Liver (tissue), 9 donors: ENCODE data around the gene SAFB. TPM values are rescaled to one million over a fixed set of nuclear protein-coding genes. Genes with fewer than 3 reads are reported as not detected.

Source experiments
- DNase-seq: peaks from one replicate; pipeline ENCODE4 v3.0.0-alpha.2; 2017; ENCODE audit warnings: low spot score
- H3K27ac ChIP-seq, 2 donors: one replicate each; pipeline ENCODE4 v1.7.0; 2013; ENCODE audit warnings: inconsistent platforms in 2 of 2, low read length in 2 of 2, control low read depth in 1 of 2, low read depth in 1 of 2, mild to moderate bottlenecking in 1 of 2
- H3K27me3 ChIP-seq, 4 donors: one replicate each; pipeline versions ENCODE4 v1.6.1 to v1.7.0; 2013; ENCODE audit warnings: low read length in 3 of 4, inconsistent platforms in 1 of 4, mild to moderate bottlenecking in 1 of 4, moderate library complexity in 1 of 4; ENCODE audit not compliant: control insufficient read depth in 4 of 4, insufficient read depth in 4 of 4
- H3K36me3 ChIP-seq, 4 donors: one replicate each; pipeline versions ENCODE4 v1.6.1 to v1.7.0; 2013; ENCODE audit warnings: low read length in 3 of 4, mild to moderate bottlenecking in 3 of 4, low read depth in 1 of 4, moderate library complexity in 1 of 4; ENCODE audit not compliant: control insufficient read depth in 4 of 4, insufficient read depth in 3 of 4
- H3K4me1 ChIP-seq, 4 donors: one replicate each; pipeline versions ENCODE4 v1.6.1 to v1.7.0; 2013; ENCODE audit warnings: low read length in 3 of 4, mild to moderate bottlenecking in 3 of 4, moderate library complexity in 1 of 4; ENCODE audit not compliant: control insufficient read depth in 4 of 4, insufficient read depth in 4 of 4
- H3K4me3 ChIP-seq, 3 donors: one replicate each; pipeline versions ENCODE4 v1.6.1 to v1.7.0; 2013; ENCODE audit warnings: low read length in 3 of 3, control low read depth in 1 of 3, low read depth in 1 of 3, mild to moderate bottlenecking in 1 of 3
- H3K9ac ChIP-seq, 2 donors: one replicate each; pipeline ENCODE4 v1.7.0; 2013; ENCODE audit warnings: low read length in 2 of 2, mild to moderate bottlenecking in 2 of 2, moderate library complexity in 2 of 2, control low read depth in 1 of 2, low read depth in 1 of 2
- H3K9me3 ChIP-seq, 4 donors: one replicate each; pipeline versions ENCODE4 v1.6.1 to v1.7.0; 2013; ENCODE audit warnings: low read length in 3 of 4; ENCODE audit not compliant: control insufficient read depth in 4 of 4
- ATF3 ChIP-seq: IDR thresholded peaks from 2 replicates; pipeline ENCODE4 v1.6.1; 2016; ENCODE audit warnings: antibody characterized with exemption
- CTCF ChIP-seq: fragments of 150-350 bp; IDR thresholded peaks from 2 replicates; pipeline ENCODE4 v1.5.1; 2017; ENCODE audit warnings: improper control_type of control experiment, low read depth, low read length; ENCODE audit not compliant: missing input control
- EGR1 ChIP-seq, 2 donors: IDR thresholded peaks; 2 replicates each; pipeline ENCODE4 v1.6.1; 2016 to 2018; ENCODE audit warnings: antibody characterized with exemption in 2 of 2, low read depth in 2 of 2
- FOXA1 ChIP-seq: IDR thresholded peaks from 2 replicates; pipeline ENCODE4 v1.6.1; 2016; ENCODE audit warnings: antibody characterized with exemption
- FOXA2 ChIP-seq: IDR thresholded peaks from 2 replicates; pipeline ENCODE4 v1.6.1; 2016; ENCODE audit warnings: antibody characterized with exemption
- GABPA ChIP-seq, 2 donors: IDR thresholded peaks in 1 of 2; conservative IDR thresholded peaks in 1 of 2; 2 replicates each; pipeline ENCODE4 v1.6.1; 2016; ENCODE audit warnings: antibody characterized with exemption in 2 of 2, mild to moderate bottlenecking in 1 of 2, moderate library complexity in 1 of 2
- HNF4A ChIP-seq, 2 donors: conservative IDR thresholded peaks; 2 replicates each; pipeline ENCODE4 v1.6.1; 2016; ENCODE audit warnings: antibody characterized with exemption in 2 of 2, mild to moderate bottlenecking in 2 of 2
- HNF4G ChIP-seq: IDR thresholded peaks from 2 replicates; pipeline ENCODE4 v1.6.1; 2016; ENCODE audit warnings: antibody characterized with exemption
- JUND ChIP-seq, 2 donors: IDR thresholded peaks; 2 replicates each; pipeline ENCODE4 v1.6.1; 2016; ENCODE audit warnings: antibody characterized with exemption in 2 of 2
- MAX ChIP-seq: IDR thresholded peaks from 2 replicates; pipeline ENCODE4 v1.6.1; 2016; ENCODE audit warnings: antibody characterized with exemption
- NR2F2 ChIP-seq: IDR thresholded peaks from 2 replicates; pipeline ENCODE4 v1.6.1; 2016; ENCODE audit warnings: antibody characterized with exemption
- RAD21 ChIP-seq, 2 donors: IDR thresholded peaks; 2 replicates each; pipeline ENCODE4 v1.6.1; 2016; ENCODE audit warnings: antibody characterized with exemption in 2 of 2, mild to moderate bottlenecking in 2 of 2
- REST ChIP-seq: IDR thresholded peaks from 2 replicates; pipeline ENCODE4 v1.6.1; 2016; ENCODE audit warnings: antibody characterized with exemption, mild to moderate bottlenecking
- RXRA ChIP-seq, 2 donors: IDR thresholded peaks; 2 replicates each; pipeline ENCODE4 v1.6.1; 2017 to 2018; ENCODE audit warnings: antibody characterized with exemption in 2 of 2, mild to moderate bottlenecking in 1 of 2
- SP1 ChIP-seq: IDR thresholded peaks from 2 replicates; pipeline ENCODE4 v1.6.1; 2018; ENCODE audit warnings: antibody characterized with exemption, mild to moderate bottlenecking
- TAF1 ChIP-seq: conservative IDR thresholded peaks from 2 replicates; pipeline ENCODE4 v1.6.1; 2016; ENCODE audit warnings: antibody characterized with exemption, mild to moderate bottlenecking
- YY1 ChIP-seq: IDR thresholded peaks from 2 replicates; pipeline ENCODE4 v1.6.1; 2016; ENCODE audit warnings: antibody characterized with exemption, mild to moderate bottlenecking
- ZBTB33 ChIP-seq: IDR thresholded peaks from 2 replicates; pipeline ENCODE4 v1.6.1; 2016; ENCODE audit warnings: antibody characterized with exemption
- WGBS: extraction: QIAGEN DNeasy Blood & Tissue Kit; methylation state at CpG from one replicate; pipeline ENCODE4 v1.1.7; 2013; 5-methylcytosine and 5-hydroxymethylcytosine counted together
- polyA plus RNA-seq, 2 donors: library from polyadenylated mRNA; stranded (reverse) in 1 of 2; unstranded in 1 of 2; fragments of 200-250 nt in 1 of 2; fragments of >200 nt in 1 of 2; fragmentation: Nextera tagmentation in 1 of 2; extraction: Ambion mirVana in 1 of 2; gene quantifications; one replicate each; pipeline versions ENCODE4 v1.2.1 to v1.2.3, GENCODE V29; 2013 to 2015
- total RNA-seq, 2 donors: library from RNA; depleted of rRNA; stranded (reverse); fragments of >200 nt; gene quantifications; one replicate each; pipeline ENCODE4 v1.2.3, GENCODE V29; 2014
- donor health status: healthy.
- donor health status: healthy.
- donor health status: healthy.
- donor health status: healthy.
- donor health status: healthy.

The SAFB gene
- total and polyA plus RNA-seq, 4 donors = 16.5 to 65.0 (median 38.5) TPM

- Histone ChIP-seq H3K27me3 (no peaks in the 10 kb centered on the region), H3K9ac (no peak overlapping the region), H3K36me3 (peaks cover 18 to 38% (median 26%) of the 10 kb centered on the region in 4 donors), H3K27ac (no peak overlapping the region), H3K4me1 (peaks cover 3 to 29% (median 27%) of the 10 kb centered on the region in 4 donors), H3K9me3 (no peaks in the 10 kb centered on the region), H3K4me3 (no peak overlapping the region)
- no peak for DNase-seq
- TF ChIP-seq FOXA1 = no peak
- no peak for TF ChIP-seq REST
- no peak for TF ChIP-seq ZBTB33
- no peak for TF ChIP-seq TAF1
- TF ChIP-seq RXRA (IDR thresholded peaks at IDR 0.05) = no peak
- TF ChIP-seq FOXA2 = no peak
- TF ChIP-seq NR2F2 = no peak
- no peak for TF ChIP-seq GABPA (IDR thresholded peaks at IDR 0.05 in 1 of 2, conservative IDR thresholded peaks at IDR 0.05 in 1 of 2)
- no peak for TF ChIP-seq JUND (IDR thresholded peaks at IDR 0.05)
- no peak for TF ChIP-seq EGR1 (IDR thresholded peaks at IDR 0.05; ENCODE audit: low read depth in 2 of 2)
- TF ChIP-seq SP1 = no peak
- no peak for TF ChIP-seq HNF4G
- no peak for TF ChIP-seq RAD21 (IDR thresholded peaks at IDR 0.05)
- no peak for TF ChIP-seq HNF4A (conservative IDR thresholded peaks at IDR 0.05)
- WGBS = 94% methylated on average over 10 of the region's 10 CpGs
These were observed 91.9 kb downstream of the SAFB start for GRCh38 chr19:5714816-5715215.

- 87% methylated on average over 8 of the region's 8 CpGs for WGBS
- H3K36me3 ChIP-seq = peaks cover 6 to 17% (median 11%) of the 10 kb centered on the region in 4 donors
- no peak overlapping the region for H3K27ac ChIP-seq
- H3K9ac ChIP-seq = no peak overlapping the region
- H3K4me3 ChIP-seq = no peak overlapping the region
- H3K9me3 ChIP-seq = no peaks in the 10 kb centered on the region
- no peak for DNase-seq
- H3K4me1 ChIP-seq = peaks cover 3 to 34% (median 29%) of the 10 kb centered on the region in 4 donors
- no peaks in the 10 kb centered on the region for H3K27me3 ChIP-seq
- TF ChIP-seq ATF3 (no peak), RXRA (IDR thresholded peaks at IDR 0.05) (no peak), CTCF (no peak), GABPA (IDR thresholded peaks at IDR 0.05 in 1 of 2, conservative IDR thresholded peaks at IDR 0.05 in 1 of 2) (no peak), TAF1 (no peak), HNF4G (no peak), HNF4A (conservative IDR thresholded peaks at IDR 0.05) (no peak), SP1 (no peak), YY1 (no peak), JUND (IDR thresholded peaks at IDR 0.05) (no peak), FOXA2 (no peak), REST (no peak), NR2F2 (no peak), RAD21 (IDR thresholded peaks at IDR 0.05) (no peak), FOXA1 (no peak), MAX (no peak), EGR1 (IDR thresholded peaks at IDR 0.05; ENCODE audit: low read depth in 2 of 2) (no peak)
These were observed 94.5 kb downstream of the SAFB start for GRCh38 chr19:5717215-5717935.
